ENCODE results near the gene ZFAND4.
A peak's percentile ranks its signal among the peaks of the same experiment; 100 is the strongest.
"Not testable (repeated sequence)": the region's sequence is repeated elsewhere in the genome, so short reads cannot be mapped to it uniquely, and the experiment has no call there.

ZFAND4 gene

DNA sequence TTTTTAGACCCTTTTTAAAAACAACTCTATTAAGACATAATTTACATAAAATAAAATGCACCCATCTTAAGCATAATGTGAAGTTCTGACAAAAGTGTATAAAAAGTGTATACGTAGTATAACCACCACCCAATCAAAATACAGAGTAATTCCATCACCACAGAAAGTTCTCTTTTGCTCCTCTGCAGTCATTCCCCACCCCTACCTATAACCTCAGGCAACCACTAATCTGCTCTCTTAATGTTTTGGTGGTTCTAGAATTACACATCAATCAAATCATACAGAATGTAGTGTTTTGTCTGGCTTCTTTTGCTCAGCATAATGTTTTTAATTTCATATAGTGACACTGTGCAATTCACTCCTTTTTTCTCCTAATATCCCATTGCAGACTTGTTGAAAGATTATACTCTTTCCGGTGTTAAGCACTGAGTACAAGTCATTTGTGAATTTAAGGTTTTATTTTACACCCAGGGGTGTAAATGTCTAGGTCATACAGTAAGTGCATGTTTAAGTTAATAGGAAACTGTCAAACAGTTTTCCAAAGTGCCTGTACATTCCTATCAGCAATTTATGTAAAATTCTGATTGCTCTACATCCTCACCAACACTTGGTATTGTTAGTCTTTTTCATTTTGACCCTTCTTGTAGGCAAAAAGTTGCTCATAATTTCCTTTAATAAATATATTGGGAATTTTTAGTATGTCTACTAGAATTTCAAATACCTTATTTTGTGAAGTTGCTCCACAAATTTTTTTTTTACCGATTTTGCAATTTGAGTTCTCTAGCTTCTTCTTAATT is 86.3 kb downstream of the ZFAND4 start:
- DNase-seq, result no peak

DNA sequence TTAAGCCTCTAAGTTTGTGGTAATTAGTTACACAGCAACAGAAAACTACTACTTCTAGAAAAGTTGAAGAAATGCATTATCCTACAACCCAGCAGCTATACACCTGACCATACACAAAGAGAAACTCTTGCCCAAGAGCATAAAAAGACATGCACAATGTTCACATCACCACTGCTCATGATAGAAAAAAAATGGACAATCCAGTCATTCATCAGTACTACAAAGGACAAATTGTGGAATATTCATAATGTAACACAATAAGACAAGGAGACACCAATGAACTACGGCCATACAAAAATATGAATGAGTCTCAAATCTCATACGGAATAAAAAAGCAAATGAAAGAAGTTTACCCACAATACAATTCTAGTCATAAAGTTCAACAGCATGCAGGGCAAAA is 87.4 kb downstream of the ZFAND4 start:
- DNase-seq, result no peak

- no peak for DNase-seq
These were observed 90.2 kb downstream of the ZFAND4 start for GRCh38 chr10:45582386-45582781.

GRCh38 chr10:45581582-45582385 is 90.8 kb downstream of the ZFAND4 start:
- peak; percentile 13 for DNase-seq

- DNase-seq, result no peak
These were observed 91.4 kb downstream of the ZFAND4 start for GRCh38 chr10:45581216-45581549.

DNA sequence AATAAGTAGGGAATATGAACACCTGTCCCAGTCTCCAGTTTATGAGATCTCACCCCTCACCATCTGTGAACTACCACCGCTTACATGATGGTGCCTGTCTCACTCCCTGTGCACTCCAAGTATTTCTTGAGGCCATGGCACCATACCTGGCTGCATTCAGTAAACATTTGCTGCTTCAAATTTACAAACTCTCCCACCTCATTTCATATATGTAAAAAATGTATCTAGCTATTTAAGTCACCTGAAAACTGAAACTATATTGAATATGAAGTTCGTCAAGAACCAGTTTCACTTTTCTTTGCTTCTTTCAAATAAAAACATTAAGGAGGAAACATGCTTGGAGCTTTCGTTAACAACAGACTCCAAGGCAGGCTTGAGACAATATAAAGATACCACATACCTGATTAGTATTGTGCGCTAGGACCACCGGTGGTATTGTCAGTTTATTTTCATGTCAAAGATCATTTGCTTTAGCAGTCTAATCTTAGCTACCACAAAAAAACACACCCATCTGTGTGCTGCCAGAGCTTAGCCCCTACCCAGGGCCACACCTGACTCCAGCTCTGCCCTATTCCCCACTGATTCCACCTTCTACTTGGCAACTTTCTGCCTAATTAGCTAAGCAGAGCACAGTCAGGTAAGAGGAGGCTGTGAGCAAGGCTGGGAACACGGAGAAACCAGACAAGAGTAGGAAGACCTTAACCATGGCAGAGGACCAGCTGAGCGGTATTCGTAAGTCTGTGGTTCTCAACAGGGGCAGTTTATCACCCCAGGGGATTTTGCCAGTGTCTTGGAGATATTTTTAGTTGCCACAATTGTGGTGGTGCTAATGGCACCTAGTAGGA is 92.0 kb downstream of the ZFAND4 start:
- peak; percentile 51 for DNase-seq

GRCh38 chr10:45578384-45578971 is 94.1 kb downstream of the ZFAND4 start:
- no peak for DNase-seq

GRCh38 chr10:45575966-45576597 is 96.5 kb downstream of the ZFAND4 start:
- DNase-seq, result no peak

- DNase-seq, result not testable (repeated sequence)
These were observed 97.4 kb downstream of the ZFAND4 start for GRCh38 chr10:45575032-45575761.

- DNase-seq, result no peak
These were observed 103.1 kb downstream of the ZFAND4 start for GRCh38 chr10:45569471-45569870.

- DNase-seq, result no peak
These were observed 106.2 kb downstream of the ZFAND4 start for GRCh38 chr10:45566415-45566814.
